Neural crest cell (in vitro differentiated cells): ENCODE results near the gene ST6GAL1. TPM values are rescaled to one million over a fixed set of nuclear protein-coding genes. Genes with fewer than 3 reads are reported as not detected.
"Not testable (repeated sequence)": the region's sequence is repeated elsewhere in the genome, so short reads cannot be mapped to it uniquely, and the experiment has no call there.

Source experiments
- DNase-seq: peaks from one replicate; pipeline ENCODE4 v3.0.0; 2021; ENCODE audit warnings: low read depth, mixed read lengths, low spot score
- H3K27ac Mint-ChIP-seq: one replicate; pipeline ENCODE4 v1.8.0; 2021; ENCODE audit warnings: mild to moderate bottlenecking, mixed read lengths; ENCODE audit not compliant: unreplicated experiment
- H3K27me3 Mint-ChIP-seq: 2 replicates; pipeline ENCODE4 v1.8.0; 2021; ENCODE audit warnings: low read depth, mild to moderate bottlenecking, mixed read lengths
- H3K36me3 Mint-ChIP-seq: 2 replicates; pipeline ENCODE4 v1.8.0; 2021; ENCODE audit warnings: low read depth, mild to moderate bottlenecking, mixed read lengths
- H3K4me1 Mint-ChIP-seq: 2 replicates; pipeline ENCODE4 v1.8.0; 2021; ENCODE audit warnings: mixed read lengths
- H3K4me3 Mint-ChIP-seq: one replicate; pipeline ENCODE4 v1.8.0; 2021; ENCODE audit warnings: mild to moderate bottlenecking, mixed read lengths
- H3K9me3 Mint-ChIP-seq: 2 replicates; pipeline ENCODE4 v1.8.0; 2021; ENCODE audit warnings: mixed read lengths
- CTCF ChIP-seq: fragments of 200-600 bp; sonication (generic); conservative IDR thresholded peaks from 2 replicates; pipeline ENCODE4 v1.5.0; 2021; ENCODE audit warnings: antibody characterized with exemption, mild to moderate bottlenecking
- total RNA-seq: library from RNA; stranded (reverse); gene quantifications from 2 replicates; pipeline ENCODE4 v1.2.1, GENCODE V29; 2021

Gene ST6GAL1
- total RNA-seq, 1 donor from 2014 or later: 32.6 TPM

- Mint-ChIP-seq H3K4me3 (no peak overlapping the region), H3K27ac (no peak overlapping the region)
Measured at GRCh38 chr3:187020376-187020775, 90.0 kb downstream of the ST6GAL1 start.

GRCh38 chr3:187021748-187022402, 91.5 kb downstream of the ST6GAL1 start:
- no peak for DNase-seq
- H3K27ac Mint-ChIP-seq: no peak overlapping the region
- peaks cover 13% of the 10 kb centered on the region for H3K36me3 Mint-ChIP-seq
- no peaks in the 10 kb centered on the region for H3K27me3 Mint-ChIP-seq
- no peak for TF ChIP-seq CTCF
- H3K9me3 Mint-ChIP-seq: no peaks in the 10 kb centered on the region
- H3K4me1 Mint-ChIP-seq: peaks cover 5% of the 10 kb centered on the region
- H3K4me3 Mint-ChIP-seq: no peak overlapping the region

More at GRCh38 chr3:187020376-187020775, 90.0 kb downstream of the ST6GAL1 start:
- Mint-ChIP-seq H3K9me3 (no peaks in the 10 kb centered on the region), H3K27me3 (no peaks in the 10 kb centered on the region), H3K36me3 (peaks cover 16% of the 10 kb centered on the region), H3K4me1 (peaks cover 5% of the 10 kb centered on the region)
- no peak for DNase-seq
- TF ChIP-seq CTCF: no peak

DNA sequence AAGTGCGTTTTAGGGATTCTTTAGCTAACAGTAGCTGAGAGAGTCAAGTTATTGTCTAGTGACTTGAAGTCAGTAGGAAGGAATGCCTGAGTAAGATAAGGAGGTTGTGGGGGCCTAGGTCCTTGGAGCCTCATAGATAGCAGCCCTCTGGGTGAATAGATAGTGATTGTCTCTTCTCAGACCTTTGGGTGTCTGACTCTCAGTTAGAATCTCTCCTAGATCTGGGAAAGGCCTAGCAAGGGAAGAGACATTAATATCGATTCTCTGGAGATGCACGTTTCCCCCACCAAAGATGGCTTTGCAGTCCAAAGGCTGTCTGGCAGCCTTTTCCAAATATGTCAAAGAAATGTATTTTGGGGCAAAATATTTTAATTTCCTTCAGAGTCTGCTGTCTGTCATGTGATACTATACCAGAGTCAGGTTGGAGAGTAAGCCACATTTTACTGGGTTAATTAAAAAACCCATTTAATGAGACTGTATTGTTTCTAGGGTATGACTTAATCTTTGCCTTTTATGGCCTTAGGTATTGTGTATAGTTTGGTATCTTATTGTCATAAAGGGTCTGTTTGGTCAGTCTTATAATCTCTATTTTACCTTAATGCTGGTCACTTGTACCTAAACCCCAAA, 92.2 kb downstream of the ST6GAL1 start:
- DNase-seq: no peak
- Mint-ChIP-seq H3K36me3 (peaks cover 11% of the 10 kb centered on the region), H3K9me3 (no peaks in the 10 kb centered on the region), H3K27me3 (no peaks in the 10 kb centered on the region), H3K27ac (no peak overlapping the region), H3K4me1 (peaks cover 10% of the 10 kb centered on the region), H3K4me3 (no peak overlapping the region)
- no peak for TF ChIP-seq CTCF

GRCh38 chr3:187023340-187023739, 93.0 kb downstream of the ST6GAL1 start:
- H3K4me1 Mint-ChIP-seq: peaks cover 16% of the 10 kb centered on the region
- H3K27me3 Mint-ChIP-seq, H3K4me3 Mint-ChIP-seq, H3K9me3 Mint-ChIP-seq, H3K36me3 Mint-ChIP-seq, DNase-seq, H3K27ac Mint-ChIP-seq: not testable (repeated sequence)

GRCh38 chr3:187024536-187025226, 94.4 kb downstream of the ST6GAL1 start:
- no peaks in the 10 kb centered on the region for H3K9me3 Mint-ChIP-seq
- peaks cover 13% of the 10 kb centered on the region for H3K36me3 Mint-ChIP-seq
- H3K27me3 Mint-ChIP-seq: no peaks in the 10 kb centered on the region
- no peak for DNase-seq
- no peak overlapping the region for H3K4me3 Mint-ChIP-seq
- H3K27ac Mint-ChIP-seq: no peak overlapping the region
- H3K4me1 Mint-ChIP-seq: peaks cover 28% of the 10 kb centered on the region
- no peak for TF ChIP-seq CTCF

GRCh38 chr3:187025254-187025655, 94.9 kb downstream of the ST6GAL1 start:
- H3K4me3 Mint-ChIP-seq: no peak overlapping the region
- peaks cover 16% of the 10 kb centered on the region for H3K36me3 Mint-ChIP-seq
- H3K27ac Mint-ChIP-seq: peak overlapping the region; percentile 35
- no peak for DNase-seq
- H3K9me3 Mint-ChIP-seq: no peaks in the 10 kb centered on the region
- no peak for TF ChIP-seq CTCF
- H3K27me3 Mint-ChIP-seq: no peaks in the 10 kb centered on the region
- H3K4me1 Mint-ChIP-seq: peaks cover 32% of the 10 kb centered on the region
